ENCODE results near the gene ZNF33B.

DNA sequence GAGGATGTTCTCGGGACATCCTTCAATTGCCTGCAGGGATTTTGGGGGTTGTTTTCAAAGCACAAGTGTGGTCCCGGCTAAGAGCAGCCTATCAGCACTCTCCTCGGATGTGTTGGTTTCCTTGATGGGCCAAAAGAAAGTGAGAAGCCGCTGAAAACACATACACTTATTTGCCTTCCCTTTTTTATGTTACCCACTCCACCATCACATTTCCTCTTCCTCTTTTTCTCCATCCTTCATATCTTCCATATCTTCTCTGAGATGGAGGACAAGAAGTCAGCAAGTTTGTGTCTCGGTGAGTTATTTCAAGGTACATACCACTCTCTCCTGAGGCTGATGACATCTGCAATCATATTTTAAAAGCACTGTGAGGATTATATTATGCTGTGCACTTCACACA lies 64.0 kb downstream of the ZNF33B start:
- TF ChIP-seq TEAD4 (IDR thresholded peaks at IDR 0.05) (no peak), FOXM1 (IDR thresholded peaks at IDR 0.05; ENCODE audit: borderline replicate concordance, low read depth) (no peak), TAF1 (IDR thresholded peaks at IDR 0.05; ENCODE audit: low read depth) (no peak), YY1 (IDR thresholded peaks at IDR 0.05; ENCODE audit: low read depth) (no peak), EP300 (IDR thresholded peaks at IDR 0.05; ENCODE audit: borderline replicate concordance) (no peak)
